ENCODE results near the gene ZBED2.
"Not testable (repeated sequence)": the region's sequence is repeated elsewhere in the genome, so short reads cannot be mapped to it uniquely, and the experiment has no call there.

GRCh38 chr3:111630638-111631037 lies 35.5 kb upstream of the ZBED2 start:
- TF ChIP-seq CTCF, POLR2A (IDR thresholded peaks at IDR 0.05): not testable (repeated sequence)
